ENCODE measurements around the gene PLAAT3.

PLAAT3 gene

GRCh38 chr11:63610604-63611394, 3.4 kb downstream of the PLAAT3 start (continued):
- TF ChIP-seq ZNF843 (tag by site-specific recombination; IDR thresholded peaks at IDR 0.05) (no peak), ZBTB21 (tag by site-specific recombination; IDR thresholded peaks at IDR 0.05) (no peak), EGR2 (tag by site-specific recombination; IDR thresholded peaks at IDR 0.05; ENCODE audit: low read depth) (peak; percentile 75), ZBTB17 (tag by site-specific recombination; IDR thresholded peaks at IDR 0.05) (peak; percentile 93), ZNF610 (tag by site-specific recombination; IDR thresholded peaks at IDR 0.05; ENCODE audit: borderline replicate concordance) (no peak), ZNF248 (tag by site-specific recombination; IDR thresholded peaks at IDR 0.05) (no peak), KLF1 (tag by site-specific recombination; IDR thresholded peaks at IDR 0.05) (peak; percentile 51; the same call in 1 of the 2 replicates), ZNF114 (tag by site-specific recombination; IDR thresholded peaks at IDR 0.05) (no peak), ZNF354C (tag by site-specific recombination; IDR thresholded peaks at IDR 0.05; ENCODE audit: borderline replicate concordance, low read depth) (no peak), ZBTB6 (tag by site-specific recombination; IDR thresholded peaks at IDR 0.05) (peak; percentile 14; the same call in 1 of the 2 replicates), ZBTB7A (tag by site-specific recombination; IDR thresholded peaks at IDR 0.05; ENCODE audit: low read depth) (no peak), ZIC2 (tag by site-specific recombination; IDR thresholded peaks at IDR 0.05) (peak; percentile 86), ZSCAN23 (tag by site-specific recombination; IDR thresholded peaks at IDR 0.05) (no peak), SALL2 (tag by site-specific recombination; IDR thresholded peaks at IDR 0.05; ENCODE audit: borderline replicate concordance) (no peak), SP3 (tag by site-specific recombination; IDR thresholded peaks at IDR 0.05) (no peak), ELK4 (IDR thresholded peaks at IDR 0.05; ENCODE audit: borderline replicate concordance, low read depth, low read length) (no peak), ZFHX2 (tag by site-specific recombination; conservative IDR thresholded peaks at IDR 0.05) (peak; percentile 84), GLI4 (tag by site-specific recombination; IDR thresholded peaks at IDR 0.05) (no peak), ZNF335 (tag by site-specific recombination; conservative IDR thresholded peaks at IDR 0.05) (peak; percentile 57; the same call in 1 of the 2 replicates), HOXA7 (CRISPR knock-in tag; IDR thresholded peaks at IDR 0.05; ENCODE audit: borderline replicate concordance) (no peak), WT1 (tag by site-specific recombination; IDR thresholded peaks at IDR 0.05) (no peak), ZFP69B (tag by site-specific recombination; IDR thresholded peaks at IDR 0.05) (no peak), ZNF555 (tag by site-specific recombination; conservative IDR thresholded peaks at IDR 0.05) (no peak), ZNF670 (tag by site-specific recombination; IDR thresholded peaks at IDR 0.05; ENCODE audit: low read depth) (no peak), ZNF175 (tag by site-specific recombination; IDR thresholded peaks at IDR 0.05) (no peak), SCRT1 (tag by site-specific recombination; IDR thresholded peaks at IDR 0.05; ENCODE audit: borderline replicate concordance) (no peak), ZNF302 (tag by site-specific recombination; IDR thresholded peaks at IDR 0.05; ENCODE audit: low read depth) (no peak), ZBTB11 (tag by site-specific recombination; conservative IDR thresholded peaks at IDR 0.05; ENCODE audit: low read depth) (no peak), GLIS2 (tag by site-specific recombination; IDR thresholded peaks at IDR 0.05) (peak; percentile 35; the same call in 1 of the 2 replicates), ZNF747 (tag by site-specific recombination; IDR thresholded peaks at IDR 0.05) (no peak), MYNN (tag by site-specific recombination; IDR thresholded peaks at IDR 0.05; ENCODE audit: borderline replicate concordance) (no peak), PATZ1 (tag by site-specific recombination; IDR thresholded peaks at IDR 0.05) (peak; percentile 45; the same call in 1 of the 2 replicates)
